Testis (tissue), 2 donors: ENCODE results near the gene ZNF365.

ENCODE experiments used
- CTCF ChIP-seq, 3 experiments: fragments of 450-650 bp in 2 of 3; fragments of 200-600 bp in 1 of 3; sonication (generic) in 1 of 3; IDR thresholded peaks; one replicate each; pipeline ENCODE4 v1.5.1; 2016 to 2019; ENCODE audit warnings: antibody characterized with exemption in 3 of 3, mild to moderate bottlenecking in 2 of 3, moderate library complexity in 1 of 3
- POLR2A ChIP-seq: fragments of 450-650 bp; IDR thresholded peaks from one replicate; pipeline ENCODE4 v1.6.1; 2017; ENCODE audit warnings: antibody characterized with exemption, mild to moderate bottlenecking, moderate library complexity

- TF ChIP-seq CTCF (IDR thresholded peaks at IDR 0.05) (no peak), POLR2A (no peak)
Measured at GRCh38 chr10:62326176-62326575, 48.0 kb upstream of the ZNF365 start.
